Tibial nerve (tissue), 4 donors: ENCODE measurements around the gene NT5C2. TPM values are rescaled to one million over a fixed set of nuclear protein-coding genes. Genes with fewer than 3 reads are reported as not detected.

Source experiments
- DNase-seq, 2 donors: peaks; one replicate each; pipeline ENCODE4 v3.0.0-alpha.2; 2019; ENCODE audit warnings: low spot score in 2 of 2
- H3K27ac ChIP-seq, 4 donors: fragments of 200-600 bp; sonication (generic) in 3 of 4; one replicate each; pipeline ENCODE4 v1.5.1; 2017 to 2019; ENCODE audit warnings: mild to moderate bottlenecking in 1 of 4
- H3K27me3 ChIP-seq, 2 donors: fragments of 200-600 bp; sonication (generic) in 1 of 2; one replicate each; pipeline versions ENCODE4 v1.5.1 to v1.6.0; 2017 to 2019
- H3K36me3 ChIP-seq, 3 donors: fragments of 200-600 bp; sonication (generic); one replicate each; pipeline ENCODE4 v1.5.1; 2018 to 2019
- H3K4me1 ChIP-seq, 4 donors: fragments of 200-600 bp; sonication (generic) in 3 of 4; one replicate each; pipeline ENCODE4 v1.5.1; 2017 to 2019
- H3K4me3 ChIP-seq, 4 donors: fragments of 200-600 bp; sonication (generic) in 3 of 4; one replicate each; pipeline ENCODE4 v1.5.1; 2017 to 2019; ENCODE audit warnings: mild to moderate bottlenecking in 1 of 4, moderate library complexity in 1 of 4
- H3K9me3 ChIP-seq, 4 donors: fragments of 200-600 bp; sonication (generic) in 3 of 4; one replicate each; pipeline ENCODE4 v1.5.1; 2017 to 2019
- CTCF ChIP-seq, 5 experiments: fragments of 200-600 bp in 3 of 5; fragments of 450-650 bp in 2 of 5; sonication (generic) in 3 of 5; IDR thresholded peaks; one replicate each; pipeline ENCODE4 v1.5.1; 2016 to 2019; ENCODE audit warnings: antibody characterized with exemption in 5 of 5, mild to moderate bottlenecking in 3 of 5, moderate library complexity in 2 of 5
- EP300 ChIP-seq, 2 donors: sonication (generic); formaldehyde crosslinking; IDR thresholded peaks; one replicate each; pipeline ENCODE4 v1.6.1; 2017; ENCODE audit warnings: antibody characterized with exemption in 2 of 2, mild to moderate bottlenecking in 1 of 2
- POLR2A ChIP-seq, 2 donors: fragments of 450-650 bp; IDR thresholded peaks; one replicate each; pipeline ENCODE4 v1.6.1; 2017; ENCODE audit warnings: antibody characterized with exemption in 2 of 2, mild to moderate bottlenecking in 2 of 2, moderate library complexity in 2 of 2
- WGBS, 2 donors: methylation state at CpG; one replicate each; pipeline ENCODE4 v1.1.5; 2018; 5-methylcytosine and 5-hydroxymethylcytosine counted together
- total RNA-seq, 4 donors: library from RNA; depleted of rRNA; stranded (reverse); fragments of >200 nt; gene quantifications; one replicate each; pipeline ENCODE4 v1.1.0, GENCODE V29; 2016

NT5C2 gene
- total RNA-seq, 4 donors from 2014 or later: 52.2 to 82.8 (median 72.4) TPM

- H3K4me3 ChIP-seq: no peak overlapping the region
- H3K36me3 ChIP-seq: no peaks in the 10 kb centered on the region
- no peaks in the 10 kb centered on the region for H3K27me3 ChIP-seq
- no peaks in the 10 kb centered on the region for H3K4me1 ChIP-seq
- TF ChIP-seq CTCF (IDR thresholded peaks at IDR 0.05) (no peak), EP300 (IDR thresholded peaks at IDR 0.05) (no peak), POLR2A (IDR thresholded peaks at IDR 0.05) (no peak)
- H3K27ac ChIP-seq: no peak overlapping the region
- WGBS, 2 donors: 63% methylated on average over 8 of the region's 8 CpGs
- DNase-seq: no peak
- peaks cover 0 to 6% (median 0%) of the 10 kb centered on the region in 4 donors for H3K9me3 ChIP-seq
These were observed 11.5 kb upstream of the NT5C2 start for GRCh38 chr10:103204353-103205255.

GRCh38 chr10:103203466-103203865, 10.4 kb upstream of the NT5C2 start:
- WGBS, 2 donors: 95 to 96% methylated on average over 3 of the region's 3 CpGs
- Histone ChIP-seq H3K27me3 (no peaks in the 10 kb centered on the region), H3K9me3 (no peaks in the 10 kb centered on the region), H3K27ac (no peak overlapping the region), H3K36me3 (no peaks in the 10 kb centered on the region), H3K4me1 (no peaks in the 10 kb centered on the region), H3K4me3 (no peak overlapping the region)
- DNase-seq: no peak
- no peak for TF ChIP-seq EP300 (IDR thresholded peaks at IDR 0.05)
- TF ChIP-seq CTCF (IDR thresholded peaks at IDR 0.05): no peak
- no peak for TF ChIP-seq POLR2A (IDR thresholded peaks at IDR 0.05)

GRCh38 chr10:103202319-103202718, 9.2 kb upstream of the NT5C2 start:
- no peak for DNase-seq
- Histone ChIP-seq H3K9me3 (no peaks in the 10 kb centered on the region), H3K4me1 (peaks cover 0 to 3% (median 0%) of the 10 kb centered on the region in 4 donors), H3K27ac (no peak overlapping the region), H3K36me3 (no peaks in the 10 kb centered on the region), H3K27me3 (no peaks in the 10 kb centered on the region), H3K4me3 (no peak overlapping the region)
- 75 to 76% methylated on average over 7 of the region's 7 CpGs for whole genome bisulfite sequencing, 2 donors
- no peak for TF ChIP-seq CTCF (IDR thresholded peaks at IDR 0.05)
- TF ChIP-seq EP300 (IDR thresholded peaks at IDR 0.05): no peak
- no peak for TF ChIP-seq POLR2A (IDR thresholded peaks at IDR 0.05)

- Histone ChIP-seq H3K27me3 (no peaks in the 10 kb centered on the region), H3K4me3 (no peak overlapping the region), H3K4me1 (peaks cover 0 to 10% (median 0%) of the 10 kb centered on the region in 4 donors), H3K36me3 (no peaks in the 10 kb centered on the region), H3K27ac (no peak overlapping the region), H3K9me3 (no peaks in the 10 kb centered on the region)
- WGBS, 2 donors: 85 to 92% methylated on average over 1 of the region's 1 CpG
- DNase-seq: no peak
- TF ChIP-seq EP300 (IDR thresholded peaks at IDR 0.05): no peak
- no peak for TF ChIP-seq POLR2A (IDR thresholded peaks at IDR 0.05)
- no peak for TF ChIP-seq CTCF (IDR thresholded peaks at IDR 0.05)
These were observed 6.4 kb upstream of the NT5C2 start for GRCh38 chr10:103199488-103199887.

GRCh38 chr10:103198648-103199047, 5.6 kb upstream of the NT5C2 start:
- Histone ChIP-seq H3K27ac (no peak overlapping the region), H3K4me1 (peaks cover 0 to 16% (median under 1%) of the 10 kb centered on the region in 4 donors), H3K36me3 (no peaks in the 10 kb centered on the region), H3K9me3 (no peaks in the 10 kb centered on the region), H3K27me3 (no peaks in the 10 kb centered on the region), H3K4me3 (no peak overlapping the region)
- TF ChIP-seq POLR2A (IDR thresholded peaks at IDR 0.05) (no peak), CTCF (IDR thresholded peaks at IDR 0.05) (no peak), EP300 (IDR thresholded peaks at IDR 0.05) (no peak)
- WGBS, 2 donors: 84 to 85% methylated on average over 8 of the region's 8 CpGs
- no peak for DNase-seq
